ENCODE measurements around the gene PRKCE. TPM values are rescaled to one million over a fixed set of nuclear protein-coding genes. Genes with fewer than 3 reads are reported as not detected.

Gene PRKCE
- total RNA-seq, 1 donor from 2014 or later, result 18.4 TPM

DNA sequence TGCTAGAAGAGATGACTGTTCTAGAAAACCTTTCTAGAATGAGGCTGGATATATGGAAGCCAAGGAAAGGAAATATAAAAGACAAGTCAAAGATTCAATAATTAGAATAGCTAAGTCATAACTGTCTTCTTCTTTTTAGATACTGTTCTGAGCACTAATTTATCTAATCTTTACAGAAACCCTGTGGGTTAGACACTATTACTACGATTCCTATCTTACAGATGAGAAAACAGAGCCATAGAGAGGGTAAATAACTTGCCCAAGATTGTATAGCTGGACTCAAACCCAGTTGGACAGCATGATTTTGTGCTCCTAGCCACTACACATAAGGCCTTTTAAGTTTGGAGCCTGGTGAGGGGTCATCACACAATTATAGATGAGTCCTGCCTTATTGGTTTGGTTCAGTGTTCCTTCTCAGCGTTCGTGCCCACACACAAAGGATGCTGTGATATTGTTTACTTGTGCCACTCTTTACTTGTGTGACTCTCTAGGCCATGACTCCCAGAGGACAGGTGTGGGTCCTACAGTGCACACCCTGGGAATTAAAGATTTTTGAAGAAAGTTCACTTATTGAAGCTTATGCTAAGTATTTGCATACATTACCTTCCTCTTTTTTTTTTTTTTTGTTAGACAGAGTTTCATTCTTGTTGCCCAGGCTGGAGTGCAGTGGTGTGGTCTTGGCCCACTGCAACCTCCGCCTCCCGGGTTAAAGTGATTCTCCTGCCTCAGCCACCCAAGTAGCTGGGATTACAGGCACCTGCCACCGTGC lies 153.7 kb downstream of the PRKCE start:
- Mint-ChIP-seq H3K27ac (no peak overlapping the region), H3K9me3 (no peaks in the 10 kb centered on the region), H3K4me3 (no peak overlapping the region), H3K36me3 (no peaks in the 10 kb centered on the region), H3K27me3 (ENCODE audit: low read depth) (peaks cover 9% of the 10 kb centered on the region), H3K4me1 (peaks cover 6% of the 10 kb centered on the region)
- no peak for TF ChIP-seq CTCF (IDR thresholded peaks at IDR 0.05; ENCODE audit: unreplicated experiment)
- DNase-seq (ENCODE audit: low spot score in 2 of 2, unreplicated experiment in 2 of 2), result no peak

- no peak for DNase-seq (ENCODE audit: low spot score in 2 of 2, unreplicated experiment in 2 of 2)
- Mint-ChIP-seq H3K27ac (no peak overlapping the region), H3K4me3 (no peak overlapping the region), H3K36me3 (no peaks in the 10 kb centered on the region), H3K4me1 (peaks cover 6% of the 10 kb centered on the region), H3K9me3 (no peaks in the 10 kb centered on the region), H3K27me3 (ENCODE audit: low read depth) (peaks cover 9% of the 10 kb centered on the region)
- no peak for TF ChIP-seq CTCF (IDR thresholded peaks at IDR 0.05; ENCODE audit: unreplicated experiment)
Observed at GRCh38 chr2:45806563-45807358, 155.3 kb downstream of the PRKCE start.

GRCh38 chr2:45808294-45808800 lies 156.9 kb downstream of the PRKCE start:
- H3K4me3 Mint-ChIP-seq, result no peak overlapping the region
- TF ChIP-seq CTCF (IDR thresholded peaks at IDR 0.05; ENCODE audit: unreplicated experiment), result no peak

GRCh38 chr2:45809205-45809604 lies 157.7 kb downstream of the PRKCE start:
- Mint-ChIP-seq H3K27ac (no peak overlapping the region), H3K27me3 (ENCODE audit: low read depth) (peaks cover 9% of the 10 kb centered on the region)

More at GRCh38 chr2:45808294-45808800, 156.9 kb downstream of the PRKCE start:
- DNase-seq (ENCODE audit: low spot score in 2 of 2, unreplicated experiment in 2 of 2), result no peak
- no peaks in the 10 kb centered on the region for H3K36me3 Mint-ChIP-seq
- no peaks in the 10 kb centered on the region for H3K9me3 Mint-ChIP-seq
- no peak overlapping the region for H3K27ac Mint-ChIP-seq
- peaks cover 9% of the 10 kb centered on the region for H3K27me3 Mint-ChIP-seq (ENCODE audit: low read depth)
- H3K4me1 Mint-ChIP-seq, result peaks cover 22% of the 10 kb centered on the region

GRCh38 chr2:45812011-45812500 lies 160.6 kb downstream of the PRKCE start:
- no peak for DNase-seq (ENCODE audit: low spot score in 2 of 2, unreplicated experiment in 2 of 2)
- Mint-ChIP-seq H3K27me3 (ENCODE audit: low read depth) (peaks cover 5% of the 10 kb centered on the region), H3K9me3 (no peaks in the 10 kb centered on the region), H3K27ac (no peak overlapping the region), H3K4me1 (peaks cover 36% of the 10 kb centered on the region), H3K4me3 (no peak overlapping the region), H3K36me3 (no peaks in the 10 kb centered on the region)
- TF ChIP-seq CTCF (IDR thresholded peaks at IDR 0.05; ENCODE audit: unreplicated experiment), result no peak

More at GRCh38 chr2:45809205-45809604, 157.7 kb downstream of the PRKCE start:
- Mint-ChIP-seq H3K4me3 (no peak overlapping the region), H3K4me1 (peaks cover 31% of the 10 kb centered on the region), H3K36me3 (no peaks in the 10 kb centered on the region), H3K9me3 (no peaks in the 10 kb centered on the region)
- no peak for TF ChIP-seq CTCF (IDR thresholded peaks at IDR 0.05; ENCODE audit: unreplicated experiment)
- no peak for DNase-seq (ENCODE audit: low spot score in 2 of 2, unreplicated experiment in 2 of 2)

Measured in mesothelial cell of epicardium (in vitro differentiated cells).